NCI-H82 (cell line): Measurements from ENCODE around the gene AFG1L.
"Not testable (repeated sequence)": the region's sequence is repeated elsewhere in the genome, so short reads cannot be mapped to it uniquely, and the experiment has no call there.

Experiments
- DNase-seq: peaks from one replicate; lab custom pipeline; 2025; lab: John Stamatoyannopoulos, UW

The AFG1L gene

DNA sequence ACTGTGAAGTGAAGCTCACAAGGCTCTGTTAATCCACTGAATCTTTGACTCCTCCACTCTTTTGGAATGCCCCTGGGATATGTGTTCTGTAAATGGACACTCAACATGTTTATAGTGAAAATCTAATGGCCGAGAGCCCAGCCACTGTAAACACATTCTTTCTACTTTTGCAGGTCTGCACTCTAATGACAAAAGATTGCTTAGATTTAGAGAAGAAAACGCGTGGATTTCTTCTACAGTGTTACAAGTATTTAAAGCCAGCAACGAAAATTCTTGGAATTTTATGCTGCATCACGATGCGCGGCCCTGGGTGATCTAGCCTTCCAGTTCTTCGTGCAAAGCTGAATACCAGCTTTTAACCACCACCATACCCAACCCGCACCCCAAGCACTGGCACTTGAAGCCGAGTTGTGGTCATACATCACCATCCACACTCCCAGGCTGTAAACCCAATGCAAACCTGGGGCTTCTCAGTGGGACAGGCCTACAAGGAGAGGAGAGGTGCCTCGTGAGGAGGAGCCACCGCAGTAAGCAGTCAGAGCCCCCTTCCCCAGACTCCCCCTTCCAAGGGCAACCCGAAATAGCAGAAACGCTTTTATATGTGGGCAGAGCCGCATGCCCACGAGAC is 262.1 kb downstream of the AFG1L start:
- peak; percentile 50 for DNase-seq

DNA sequence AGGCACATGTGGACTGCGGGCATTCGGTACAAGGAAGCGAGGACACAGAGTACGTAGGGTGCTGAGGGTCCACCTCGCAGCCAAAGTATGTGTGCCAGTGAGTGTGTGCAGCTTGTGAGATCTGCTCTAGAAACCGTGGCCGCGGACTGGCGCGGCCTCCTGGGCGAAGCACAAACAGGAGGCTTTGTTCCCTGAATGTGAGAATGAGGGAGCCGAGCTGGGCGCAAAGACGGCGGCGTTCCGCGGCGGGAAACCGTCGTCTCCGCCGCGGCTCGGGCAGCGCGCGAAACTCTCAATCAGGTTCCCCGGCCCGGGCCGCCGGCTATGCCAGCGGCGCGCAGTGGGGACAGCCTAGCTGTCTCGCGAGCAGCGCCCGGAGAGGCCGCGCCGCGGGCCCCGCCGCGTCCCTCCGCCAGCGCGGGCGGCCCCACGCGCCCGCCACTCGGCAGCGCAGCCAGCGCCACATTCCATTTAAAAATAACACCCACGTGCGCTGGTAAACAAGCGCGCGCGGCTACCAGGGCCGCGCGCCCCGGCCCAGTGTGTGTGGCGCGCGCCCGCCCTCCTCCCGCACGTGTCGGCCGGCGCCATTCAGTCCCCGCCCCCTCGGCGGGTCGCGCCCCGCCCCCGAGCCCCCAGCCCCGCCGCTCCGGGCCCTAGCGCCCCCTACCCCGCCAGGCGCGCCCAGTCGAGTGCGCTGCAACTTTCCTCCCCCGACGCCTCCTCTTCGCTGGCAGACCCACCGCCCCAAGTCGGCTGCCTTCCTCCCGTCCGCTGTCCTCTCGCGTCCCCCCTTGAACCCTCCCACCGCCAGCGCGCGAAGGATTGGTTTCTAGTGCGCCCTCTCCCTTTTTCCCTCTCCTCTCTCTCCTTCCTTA is 262.9 kb downstream of the AFG1L start:
- peak; percentile 95 for DNase-seq

DNA sequence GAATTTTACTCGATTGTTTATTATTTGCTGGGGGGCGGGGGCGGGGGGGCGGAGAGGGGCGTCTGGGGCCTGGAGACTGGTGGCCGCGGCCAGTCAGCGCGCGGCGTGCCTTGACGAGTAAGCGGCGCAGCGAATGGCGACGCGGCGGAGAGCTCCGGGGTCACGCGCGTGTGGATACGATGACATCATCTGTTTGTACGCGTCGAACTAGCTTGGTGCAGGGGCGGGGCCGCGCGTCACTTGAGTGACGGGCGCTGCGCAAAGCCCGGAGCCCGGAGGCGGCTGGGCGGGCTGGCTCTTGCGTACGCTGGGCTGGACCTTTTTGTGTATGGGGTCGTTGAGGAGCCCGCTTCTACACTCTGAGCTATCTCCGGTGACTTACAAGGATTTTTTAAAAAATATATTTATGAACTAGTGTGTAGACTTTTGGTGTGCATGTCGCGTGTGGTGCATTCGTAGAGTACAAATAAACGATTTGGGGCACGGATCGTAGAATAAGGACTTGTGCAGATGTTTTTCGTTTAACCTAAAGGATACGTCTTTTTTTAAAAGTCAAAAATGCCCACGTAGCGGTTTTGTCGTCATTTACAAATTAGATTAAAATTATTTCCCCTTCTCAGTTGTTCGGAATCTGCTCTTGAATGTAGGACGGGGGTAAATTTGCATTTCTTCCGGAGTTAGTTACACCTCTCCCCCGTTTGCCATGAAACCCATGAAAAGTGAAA is 263.7 kb downstream of the AFG1L start:
- peak; percentile 99 for DNase-seq

DNA sequence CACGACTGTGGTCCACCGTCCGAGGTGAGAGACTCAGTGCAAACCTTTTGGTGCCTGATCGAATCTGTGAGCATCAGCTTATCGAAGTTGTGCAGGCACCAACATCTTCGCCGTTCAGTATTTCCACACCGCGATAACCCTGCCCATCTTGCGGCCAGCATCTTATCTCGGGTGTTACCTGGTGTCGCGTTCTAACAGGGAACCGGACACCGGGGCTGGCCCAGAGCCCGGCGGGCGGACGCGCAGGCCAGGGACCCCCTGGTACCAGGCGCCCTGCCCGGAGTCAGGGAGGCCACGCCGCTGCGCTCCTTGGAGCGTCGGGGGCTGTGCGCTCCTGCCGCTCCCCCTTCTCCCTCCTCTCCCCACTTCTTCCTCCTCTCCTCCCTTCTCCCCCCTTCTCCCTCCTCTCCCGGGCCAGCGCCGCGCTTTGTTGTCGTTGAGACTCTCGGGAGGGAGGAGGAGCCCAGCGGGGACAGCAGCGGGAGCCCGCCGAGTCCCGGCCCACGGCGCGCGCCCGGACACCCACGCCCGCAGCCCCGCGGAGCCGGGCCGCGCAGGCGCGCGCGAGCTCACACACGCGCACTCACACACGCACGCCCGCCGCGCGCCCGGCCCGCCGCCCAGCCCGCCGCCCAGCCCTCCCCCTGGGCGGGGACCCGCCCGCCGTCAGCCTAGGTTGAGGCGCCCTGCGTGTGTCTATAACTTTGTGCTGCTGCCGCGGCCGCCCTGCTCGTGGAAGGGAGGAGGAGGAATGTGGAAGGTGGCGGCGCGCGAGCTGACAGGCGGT is 264.4 kb downstream of the AFG1L start:
- peak; percentile 93 for DNase-seq

DNA sequence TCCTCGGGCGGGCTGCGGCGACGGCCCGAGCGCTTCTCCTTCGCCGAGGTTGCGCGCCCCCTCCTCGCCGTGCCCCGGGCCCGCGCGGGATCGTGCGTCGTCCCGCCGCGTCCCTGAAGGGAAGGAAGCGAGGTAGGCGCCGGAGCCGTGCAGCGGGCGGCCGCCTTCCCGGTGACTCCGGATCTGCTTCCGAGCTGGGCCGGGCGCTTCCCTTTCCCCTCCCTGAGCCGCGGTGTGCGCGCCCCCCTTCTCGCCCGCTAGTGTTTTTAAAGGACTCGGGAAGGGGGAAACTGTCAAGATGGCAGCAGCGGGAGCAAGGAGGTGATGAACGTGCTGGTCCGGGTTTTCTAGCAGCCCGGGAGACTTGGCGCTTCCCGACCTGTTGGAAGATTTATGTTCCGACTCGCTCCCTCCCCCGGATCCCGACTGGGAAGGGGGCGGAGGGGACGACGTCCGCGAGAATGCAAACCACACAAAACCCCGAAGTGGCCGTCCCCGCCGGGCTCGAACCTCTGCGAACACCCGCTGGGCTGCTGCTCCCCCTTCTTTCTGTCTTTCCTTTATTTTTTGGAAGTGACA is 265.1 kb downstream of the AFG1L start:
- DNase-seq: peak; percentile 87

DNA sequence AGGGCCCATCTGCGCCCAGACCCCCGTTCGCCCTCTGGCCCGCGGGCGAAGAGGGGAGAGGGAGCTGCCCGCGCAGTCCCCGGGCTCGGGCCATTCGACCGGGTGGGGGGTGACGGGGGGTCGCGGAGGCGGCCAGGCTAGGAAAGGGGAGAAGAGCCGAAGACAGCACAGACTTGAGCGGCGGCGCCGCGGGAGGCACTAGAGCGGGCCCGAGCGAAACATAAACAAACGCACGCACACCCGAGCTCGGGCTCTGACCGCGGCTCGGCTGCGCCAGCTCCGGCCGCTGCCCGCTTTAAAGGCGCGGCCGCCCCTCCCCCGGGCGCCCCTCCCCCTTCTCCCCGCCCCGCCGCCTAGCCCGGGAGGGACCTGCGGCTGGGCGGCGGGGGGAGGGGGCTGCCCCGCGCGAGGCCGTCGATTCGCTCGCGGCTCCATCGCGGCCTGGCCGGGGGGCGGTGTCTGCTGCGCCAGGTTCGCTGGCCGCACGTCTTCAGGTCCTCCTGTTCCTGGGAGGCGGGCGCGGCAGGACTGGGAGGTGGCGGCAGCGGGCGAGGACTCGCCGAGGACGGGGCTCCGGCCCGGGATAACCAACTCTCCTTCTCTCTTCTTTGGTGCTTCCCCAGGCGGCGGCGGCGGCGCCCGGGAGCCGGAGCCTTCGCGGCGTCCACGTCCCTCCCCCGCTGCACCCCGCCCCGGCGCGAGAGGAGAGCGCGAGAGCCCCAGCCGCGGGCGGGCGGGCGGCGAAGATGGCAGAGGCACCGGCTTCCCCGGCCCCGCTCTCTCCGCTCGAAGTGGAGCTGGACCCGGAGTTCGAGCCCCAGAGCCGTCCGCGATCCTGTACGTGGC is 265.8 kb downstream of the AFG1L start, which contains the start of gene FOXO3:
FOXO3 (plus strand) TSS at position 455 of the 846 bp plus-strand sequence; CDS start at position 747, 292 bp downstream.
- peak; percentile 91 for DNase-seq

DNA sequence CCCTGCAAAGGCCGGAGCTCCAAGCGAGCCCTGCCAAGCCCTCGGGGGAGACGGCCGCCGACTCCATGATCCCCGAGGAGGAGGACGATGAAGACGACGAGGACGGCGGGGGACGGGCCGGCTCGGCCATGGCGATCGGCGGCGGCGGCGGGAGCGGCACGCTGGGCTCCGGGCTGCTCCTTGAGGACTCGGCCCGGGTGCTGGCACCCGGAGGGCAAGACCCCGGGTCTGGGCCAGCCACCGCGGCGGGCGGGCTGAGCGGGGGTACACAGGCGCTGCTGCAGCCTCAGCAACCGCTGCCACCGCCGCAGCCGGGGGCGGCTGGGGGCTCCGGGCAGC is 266.4 kb downstream of the AFG1L start:
- not testable (repeated sequence) for DNase-seq

DNA sequence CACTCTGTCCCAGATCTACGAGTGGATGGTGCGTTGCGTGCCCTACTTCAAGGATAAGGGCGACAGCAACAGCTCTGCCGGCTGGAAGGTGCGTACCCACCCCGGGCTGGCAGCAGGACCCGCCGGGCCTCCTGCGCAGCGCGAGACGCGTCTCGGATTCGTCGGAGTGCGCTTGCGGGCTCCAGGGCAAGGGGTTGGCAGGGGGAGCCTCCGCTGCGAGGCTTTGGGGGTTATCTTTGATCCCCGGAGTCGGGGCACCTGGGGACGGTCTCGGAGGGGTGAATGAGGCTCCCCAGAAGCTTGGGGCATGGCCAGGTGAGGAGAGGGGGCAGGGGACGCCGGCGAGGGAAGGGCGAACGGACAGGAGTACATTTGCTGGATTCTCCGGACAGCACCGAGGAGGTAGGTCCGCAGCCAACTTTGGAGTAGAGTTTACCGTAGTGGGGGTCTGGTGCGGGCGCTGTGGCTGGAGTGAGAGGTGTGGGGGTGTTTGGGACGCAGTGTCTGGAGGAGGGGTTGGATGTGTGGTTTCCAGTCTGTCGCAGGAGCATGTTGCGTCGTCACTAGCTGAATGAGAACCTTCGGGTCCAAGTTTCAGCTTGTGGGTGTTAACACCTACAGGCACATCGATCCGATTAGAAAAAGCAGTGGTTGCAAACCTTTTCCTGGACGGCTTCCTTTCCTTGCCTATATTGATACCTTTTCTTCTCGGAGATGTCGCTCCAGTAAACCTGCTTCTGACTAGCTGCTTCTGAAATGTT is 267.1 kb downstream of the AFG1L start:
- peak; percentile 64 for DNase-seq

DNA sequence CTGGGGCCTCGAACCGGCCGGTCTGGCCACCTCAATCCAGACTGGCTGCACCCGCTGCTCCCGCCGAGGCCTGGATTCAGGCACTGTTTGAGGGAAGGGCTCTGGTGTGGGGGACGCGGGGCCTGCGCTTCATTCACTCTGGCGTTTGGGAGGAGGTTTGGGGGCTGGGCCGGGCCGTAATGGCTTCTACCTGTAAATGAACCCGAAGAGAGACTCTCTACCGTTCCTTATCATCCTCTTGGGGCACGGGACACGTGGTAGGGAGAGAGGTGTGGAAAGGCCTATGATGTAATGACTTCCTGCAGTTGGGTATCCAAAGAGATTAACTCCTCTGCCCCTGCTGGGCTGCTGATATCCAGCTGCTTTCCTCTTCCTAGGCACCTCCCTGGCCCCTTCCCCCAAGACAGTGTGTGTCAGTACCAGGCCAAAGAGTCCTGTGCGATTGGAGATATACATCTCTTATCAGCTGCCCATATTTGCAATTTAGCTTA is 267.7 kb downstream of the AFG1L start:
- peak; percentile 96 for DNase-seq

DNA sequence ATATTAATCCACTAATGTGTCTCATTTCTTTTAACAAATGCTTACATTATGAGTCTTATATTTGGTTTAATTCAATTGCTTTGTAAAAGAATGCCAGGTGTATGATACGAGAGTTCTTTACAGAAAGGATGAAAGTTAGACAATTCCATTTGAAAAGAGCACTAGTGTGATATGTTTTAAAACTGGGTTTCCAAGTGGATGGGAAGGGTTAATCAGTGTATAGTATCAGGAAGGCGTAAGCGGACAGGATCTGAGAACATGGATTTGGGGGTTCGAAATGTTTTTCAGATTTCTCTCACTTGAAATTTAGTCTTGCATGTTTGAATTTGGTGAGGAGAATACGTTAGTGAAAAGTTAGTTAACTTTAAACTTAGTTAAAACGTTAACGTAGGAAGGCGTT is 268.4 kb downstream of the AFG1L start:
- no peak for DNase-seq

DNA sequence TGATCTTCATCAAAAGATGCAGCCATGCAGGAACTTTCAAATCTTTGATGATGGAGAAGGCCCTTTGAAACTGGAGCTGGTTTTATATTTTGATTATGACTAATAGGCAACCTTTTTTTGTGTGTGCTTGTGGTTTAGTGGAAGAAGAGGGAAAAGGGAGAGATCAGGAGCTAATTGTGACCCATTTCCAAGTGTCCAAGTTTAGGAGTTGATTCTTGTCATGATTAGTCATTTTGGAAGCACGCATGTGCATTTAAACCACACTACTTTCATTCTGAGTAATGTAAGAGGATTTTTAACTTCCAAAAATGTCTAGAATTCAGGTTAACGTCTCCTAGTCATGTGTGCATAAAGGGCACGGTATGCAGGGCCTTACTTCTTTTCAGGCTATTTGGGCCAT is 269.3 kb downstream of the AFG1L start:
- no peak for DNase-seq

DNA sequence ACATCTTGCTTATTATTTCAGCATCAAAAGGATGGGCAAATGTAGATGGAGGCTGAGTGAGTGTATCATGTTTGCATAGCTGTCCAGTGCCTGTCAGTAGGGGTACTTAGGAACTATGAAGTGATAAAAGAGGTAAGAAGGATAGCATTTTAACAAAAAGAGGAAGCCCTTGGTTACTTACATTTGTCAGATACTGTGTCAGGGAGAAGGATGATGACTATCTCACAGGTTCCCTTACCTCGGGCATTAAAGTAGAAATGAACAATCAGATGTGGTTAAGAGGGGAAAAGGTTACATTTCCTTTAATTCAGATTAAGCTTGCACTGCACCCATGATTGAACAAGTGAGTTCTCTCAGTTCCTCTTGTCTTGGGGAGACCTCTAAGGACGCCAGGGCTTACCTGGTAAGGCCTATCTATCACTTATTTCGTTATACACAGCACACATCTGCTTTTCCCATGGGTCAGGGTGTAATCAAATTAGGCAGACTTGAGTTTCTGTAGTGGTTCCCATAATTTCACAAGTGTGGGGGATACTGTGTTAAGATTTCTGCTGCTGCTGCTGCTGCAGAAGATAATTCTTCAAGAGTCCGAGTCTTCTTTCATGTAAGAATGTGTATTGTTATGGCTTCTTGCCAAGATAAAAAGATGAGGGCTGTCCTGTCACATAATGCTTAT is 270.4 kb downstream of the AFG1L start:
- no peak for DNase-seq

DNA sequence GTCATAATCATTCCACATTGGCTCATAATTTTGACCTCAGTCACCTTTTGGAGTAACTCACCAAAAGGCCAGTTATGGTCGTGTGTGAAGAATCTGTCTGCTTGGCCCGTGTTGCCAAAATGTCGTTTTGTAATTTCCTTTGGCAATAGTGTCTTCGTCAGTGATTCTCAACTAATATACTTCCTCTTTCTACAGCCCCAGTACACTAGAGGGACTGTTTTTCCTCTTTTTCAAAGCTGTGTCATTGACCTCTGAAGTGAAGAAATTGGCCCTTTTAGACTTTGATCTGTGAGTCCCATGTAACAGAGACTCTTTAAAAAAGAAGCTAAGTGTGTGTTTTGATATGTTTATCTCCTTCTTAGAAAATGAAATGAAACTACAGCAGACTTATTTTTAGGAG is 271.0 kb downstream of the AFG1L start:
- DNase-seq: no peak

DNA sequence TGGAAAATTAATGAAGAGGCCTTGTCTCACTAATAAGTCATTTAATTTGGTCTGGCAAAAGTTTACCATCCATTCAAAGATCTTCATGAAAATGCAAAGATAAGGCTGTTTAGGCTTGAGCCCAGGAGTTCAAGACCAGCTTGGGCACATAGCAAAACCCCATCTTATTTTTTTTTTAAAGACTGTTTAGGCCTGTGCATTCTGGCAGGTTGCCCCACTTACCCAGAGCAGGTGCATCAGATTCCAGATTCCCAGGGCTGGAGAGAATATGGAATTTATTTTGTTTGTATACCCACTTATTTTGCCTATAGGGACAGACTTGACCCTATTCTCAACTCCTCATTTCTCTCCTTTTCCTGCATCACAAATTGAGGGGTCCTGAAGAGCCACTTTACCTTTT is 271.6 kb downstream of the AFG1L start:
- DNase-seq: no peak

DNA sequence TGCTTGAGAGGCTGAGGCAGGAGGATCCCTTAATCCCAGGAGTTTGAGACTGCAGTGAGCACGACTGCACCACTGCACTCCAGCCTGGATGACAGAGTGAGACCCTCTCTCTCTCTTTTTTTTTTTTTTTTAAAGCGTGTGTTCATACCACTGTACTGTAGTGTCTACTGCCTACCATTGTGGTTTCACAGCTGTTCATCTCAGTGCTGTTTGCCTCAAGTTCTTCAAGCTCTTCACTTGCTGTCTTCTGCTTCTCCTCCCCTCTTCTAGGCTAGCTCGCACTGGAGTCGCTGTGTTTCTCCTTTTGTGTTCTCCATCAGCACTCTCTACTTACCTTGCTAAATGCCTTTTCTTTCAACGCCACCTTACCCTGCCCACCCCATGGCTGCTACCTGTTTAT is 273.2 kb downstream of the AFG1L start:
- no peak for DNase-seq

DNA sequence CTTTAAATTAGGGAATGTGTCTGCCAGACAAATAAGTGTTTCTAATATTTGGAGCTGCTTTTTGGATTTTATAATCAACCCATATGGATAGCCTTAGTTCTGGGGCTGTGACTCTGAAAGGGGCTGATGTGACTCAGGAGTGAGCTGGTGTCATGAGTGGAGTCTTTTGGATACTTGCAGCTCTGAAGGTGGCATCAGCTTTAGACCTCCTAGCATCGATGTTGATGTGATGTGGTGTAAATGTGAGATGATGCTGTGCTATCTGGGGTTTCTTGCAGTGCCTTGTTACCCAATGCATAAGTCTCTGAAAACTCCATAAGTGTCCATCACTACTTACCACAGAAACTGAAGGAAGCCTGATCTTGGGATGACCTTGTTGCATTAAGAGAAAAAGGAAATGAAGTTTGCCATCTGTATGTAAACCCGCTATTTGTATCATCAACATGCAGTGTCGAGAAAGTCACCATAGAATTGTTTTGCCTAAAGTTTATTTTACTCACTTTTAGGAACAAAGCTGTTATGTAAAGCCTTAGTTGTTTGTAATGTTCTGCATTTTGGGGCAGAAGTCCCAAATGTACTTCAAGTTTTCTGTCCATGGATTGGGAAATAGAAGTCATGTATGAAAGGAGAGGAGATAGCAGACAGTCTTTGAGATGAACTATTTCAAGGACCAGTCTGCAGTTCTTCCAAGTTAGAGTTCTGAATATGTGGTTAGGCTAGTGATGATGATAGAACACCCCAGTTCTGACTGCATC is 273.9 kb downstream of the AFG1L start:
- no peak for DNase-seq

DNA sequence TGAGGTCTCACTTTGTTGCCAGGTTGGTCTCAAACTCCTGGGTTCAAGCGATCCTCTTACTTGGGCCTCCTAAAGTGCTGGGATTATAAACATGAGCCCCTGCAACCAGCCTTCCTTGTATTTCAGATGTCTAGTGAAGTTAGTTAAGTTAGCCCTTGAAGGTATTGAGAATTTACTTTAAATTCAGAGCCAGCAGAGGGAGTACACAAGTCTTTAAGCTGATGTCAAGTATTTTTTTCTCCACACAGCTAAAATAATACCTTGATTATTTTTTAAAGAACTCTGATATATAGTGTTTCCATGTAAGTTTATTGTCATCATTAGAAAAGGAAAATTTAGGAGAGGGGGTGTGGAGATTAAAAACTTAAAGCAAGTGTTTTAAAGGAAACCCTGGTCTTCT is 275.7 kb downstream of the AFG1L start:
- DNase-seq: no peak

DNA sequence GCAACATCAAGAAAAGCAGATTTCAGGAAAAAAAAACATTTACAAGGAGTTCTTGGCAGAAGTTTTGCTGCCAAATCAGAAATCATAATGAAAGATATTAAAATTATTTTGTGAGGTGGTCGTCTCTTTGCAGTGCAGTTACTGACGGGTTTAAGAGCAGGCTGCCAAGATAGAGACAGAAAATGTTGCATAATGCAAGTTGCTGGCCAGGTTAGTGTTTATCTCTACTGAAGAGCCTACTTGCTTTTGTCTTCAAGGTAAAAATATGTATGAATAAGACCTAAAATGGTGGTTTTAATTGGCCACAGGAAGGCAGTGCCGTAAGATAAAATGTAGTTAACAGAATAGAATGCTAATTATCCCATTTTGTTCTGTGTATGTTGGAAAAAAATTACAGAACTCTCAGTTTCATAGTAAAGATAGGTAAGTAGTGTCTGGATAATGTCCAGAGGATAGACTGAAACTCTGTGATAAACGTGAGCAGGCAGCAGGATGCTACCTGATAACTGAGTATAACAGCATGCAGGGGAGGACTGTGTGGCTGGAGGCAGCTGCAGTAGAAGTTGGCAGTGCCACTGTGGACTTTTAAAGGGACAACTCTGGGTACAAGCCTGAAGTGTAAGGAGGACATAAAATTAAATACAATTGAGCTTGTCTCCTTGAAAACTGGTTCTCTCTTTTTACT is 279.7 kb downstream of the AFG1L start:
- no peak for DNase-seq
